Dermis microvascular lymphatic vessel endothelial cell (primary cell): ENCODE data around the gene PLA2G7. TPM values are rescaled to one million over a fixed set of nuclear protein-coding genes. Genes with fewer than 3 reads are reported as not detected.
"Not testable (repeated sequence)": the region's sequence is repeated elsewhere in the genome, so short reads cannot be mapped to it uniquely, and the experiment has no call there.

Experiments used
- DNase-seq, 2 donors: peaks; one replicate each; pipeline versions ENCODE4 v3.0.0 to v3.0.0-alpha.2; 2010; ENCODE audit warnings: low read depth in 2 of 2
- total RNA-seq: library from RNA; depleted of rRNA; stranded (reverse); fragments of >200 nt; gene quantifications from 2 replicates; pipeline ENCODE4 v1.2.1, GENCODE V29; 2014

The PLA2G7 gene
- total RNA-seq, 1 donor from 2014 or later, result under 0.01 TPM

GRCh38 chr6:46748940-46749503, 13.8 kb upstream of the PLA2G7 start:
- no peak for DNase-seq

DNA sequence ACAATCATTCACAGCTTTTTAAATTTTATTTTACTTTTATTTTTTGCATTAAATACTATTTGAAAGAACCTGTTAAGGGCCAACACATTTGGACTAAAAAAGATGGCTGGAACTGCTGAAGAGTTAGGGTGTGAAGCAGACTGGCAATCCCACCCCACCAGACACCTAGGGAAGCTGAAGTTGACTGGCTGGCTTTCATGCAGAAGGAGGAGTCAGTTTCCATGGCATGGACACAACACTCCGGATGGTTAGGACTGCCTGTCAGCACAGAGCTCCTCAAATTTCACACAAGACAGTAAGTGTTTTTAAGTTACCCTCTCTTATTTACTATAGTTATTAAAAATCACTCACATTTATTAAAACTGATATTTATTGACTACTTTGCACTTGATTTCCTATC, 11.5 kb upstream of the PLA2G7 start, which contains the start of gene ANKRD66:
ANKRD66 (plus strand) TSS at position 238 of the 400 bp plus-strand sequence. CDS start 5,016 bp downstream, outside the sequence.
- DNase-seq, result no peak

- no peak for DNase-seq
Observed at GRCh38 chr6:46745973-46746372, 10.8 kb upstream of the PLA2G7 start.

GRCh38 chr6:46744159-46744725, 9.1 kb upstream of the PLA2G7 start:
- not testable (repeated sequence) for DNase-seq

DNA sequence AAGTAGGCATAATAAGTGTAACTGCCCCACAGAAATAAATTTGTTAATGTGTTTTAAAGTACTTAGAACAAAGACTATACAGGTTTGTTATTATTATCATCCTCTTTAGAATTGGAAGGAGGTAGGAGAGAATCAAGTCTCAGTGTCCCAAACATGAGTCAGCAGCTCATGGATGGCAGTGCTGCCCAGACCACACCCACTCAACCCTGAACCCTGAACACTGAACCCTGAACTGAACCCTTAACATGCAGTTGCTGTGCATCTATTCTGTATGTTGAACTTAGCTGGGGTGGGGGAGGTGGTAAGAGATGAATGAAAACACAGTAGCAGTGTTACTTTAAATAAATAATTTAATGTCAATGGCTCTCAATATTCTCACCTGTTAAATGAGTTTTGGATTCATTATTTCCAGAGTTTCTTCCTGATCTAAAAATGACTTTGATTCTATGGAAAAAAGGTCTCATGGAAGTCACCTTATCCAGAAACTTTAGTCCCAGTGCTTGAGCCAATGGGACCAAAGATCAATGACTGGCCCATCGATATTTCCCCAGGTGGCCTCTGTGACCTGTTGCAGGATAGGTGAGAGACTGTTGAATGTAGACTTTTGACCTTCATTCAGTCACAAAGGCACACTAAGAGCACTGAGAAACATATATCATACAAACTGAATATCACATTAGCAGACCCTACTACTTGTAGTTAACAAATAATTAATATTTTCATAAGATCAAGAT, 8.4 kb upstream of the PLA2G7 start:
- no peak for DNase-seq

DNA sequence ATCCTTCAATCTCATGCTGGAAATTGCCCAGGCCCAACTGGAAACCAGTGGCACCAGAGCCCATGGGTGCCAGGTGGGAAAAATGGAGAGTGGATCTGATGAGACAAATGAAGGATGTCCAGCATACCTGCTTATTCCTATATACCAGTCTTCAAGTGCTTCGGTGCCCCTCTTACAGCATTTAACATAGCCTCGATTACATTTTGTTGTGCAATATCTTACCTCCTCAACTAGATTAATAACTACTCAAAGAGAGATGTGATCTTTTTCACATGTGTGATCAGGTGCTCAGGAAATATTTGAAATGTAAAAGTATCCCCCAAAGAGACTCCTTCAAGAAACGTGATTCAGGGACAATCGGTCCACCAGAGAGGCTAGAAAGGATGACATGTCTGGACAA, 6.7 kb upstream of the PLA2G7 start:
- no peak for DNase-seq

DNA sequence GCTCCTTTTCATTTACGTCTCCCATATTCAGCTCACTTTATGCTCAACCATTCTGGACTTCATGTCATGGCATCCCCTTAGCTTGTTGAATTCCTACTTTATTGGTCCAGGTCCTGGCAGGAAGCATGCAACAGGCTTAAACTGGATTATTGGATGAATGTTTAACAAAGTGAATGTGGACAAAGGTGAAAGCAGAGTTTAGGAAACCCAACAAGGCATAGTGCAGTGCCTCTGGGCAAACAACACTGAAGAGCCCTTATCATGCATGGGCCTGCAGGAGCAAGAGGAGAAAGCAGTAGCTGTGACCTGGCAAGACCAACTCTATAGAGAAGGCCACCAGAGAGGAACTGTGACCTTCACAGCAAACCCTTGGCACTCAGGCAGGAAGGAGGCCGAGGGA, 6.3 kb upstream of the PLA2G7 start:
- no peak for DNase-seq

DNA sequence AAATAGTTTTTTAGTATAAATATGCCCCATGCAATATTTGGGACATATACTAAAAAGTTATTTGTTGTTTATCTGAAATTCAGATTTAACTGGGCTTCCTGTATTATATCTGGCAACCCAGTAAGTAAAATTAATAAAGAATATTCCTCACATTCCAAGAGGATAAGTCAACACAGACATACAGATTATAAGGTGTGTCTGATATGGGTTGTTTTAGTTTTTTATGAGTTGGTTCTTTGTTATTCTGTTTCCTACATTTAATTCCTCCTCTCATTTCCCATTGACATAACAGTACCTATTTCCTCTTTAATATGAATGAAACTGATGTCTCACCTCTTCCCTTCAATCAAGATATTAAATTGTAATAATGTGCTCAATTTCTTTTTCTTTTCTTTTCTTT, 1.7 kb upstream of the PLA2G7 start:
- DNase-seq, result no peak

DNA sequence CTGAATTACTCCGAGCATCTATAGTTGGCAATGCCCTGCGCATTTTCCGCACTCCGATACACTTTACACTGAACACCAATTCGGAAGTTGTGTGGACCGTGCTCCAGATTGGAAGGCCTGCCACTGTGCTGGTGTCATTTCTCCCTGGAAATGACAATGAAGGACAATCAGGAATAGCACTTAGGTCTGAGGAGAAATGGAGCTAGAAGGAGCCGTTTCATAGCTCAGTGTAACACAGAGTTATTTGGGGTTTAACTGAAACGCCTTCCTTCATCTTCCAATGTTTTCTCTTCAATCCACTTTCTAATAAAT, 501 bp upstream of the PLA2G7 start:
- no peak for DNase-seq

- no peak for DNase-seq
Observed at GRCh38 chr6:46733341-46733801, 1.8 kb downstream of the PLA2G7 start.

- DNase-seq, result no peak
Observed at GRCh38 chr6:46730921-46731461, 4.2 kb downstream of the PLA2G7 start.

DNA sequence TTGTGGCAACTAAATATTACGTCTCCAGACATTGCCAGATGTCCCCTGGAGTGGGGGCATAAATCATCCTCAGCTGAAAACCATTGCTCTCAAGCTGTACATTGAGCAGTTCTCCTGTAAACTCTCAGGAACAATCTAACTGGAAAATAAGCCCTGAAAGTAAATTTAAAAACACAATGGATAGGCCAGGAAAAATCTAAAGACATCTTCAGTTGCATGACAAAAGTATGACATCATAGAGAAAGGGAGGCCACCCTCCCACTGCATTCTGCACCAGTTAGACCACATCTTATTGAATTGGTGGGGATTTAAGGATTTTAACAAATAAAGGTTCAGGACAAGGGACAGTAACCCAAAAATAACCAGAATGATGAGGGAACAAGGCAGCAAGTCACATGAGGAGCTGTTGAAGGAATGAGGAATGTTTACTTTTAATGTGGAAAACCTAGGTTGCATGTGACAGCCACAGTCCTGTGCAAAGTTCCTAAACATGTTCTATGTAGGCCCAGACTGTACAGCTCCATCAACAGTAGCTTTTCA, 5.3 kb downstream of the PLA2G7 start:
- DNase-seq, result no peak

- DNase-seq, result no peak
Observed at GRCh38 chr6:46720401-46720800, 14.8 kb downstream of the PLA2G7 start.

DNA sequence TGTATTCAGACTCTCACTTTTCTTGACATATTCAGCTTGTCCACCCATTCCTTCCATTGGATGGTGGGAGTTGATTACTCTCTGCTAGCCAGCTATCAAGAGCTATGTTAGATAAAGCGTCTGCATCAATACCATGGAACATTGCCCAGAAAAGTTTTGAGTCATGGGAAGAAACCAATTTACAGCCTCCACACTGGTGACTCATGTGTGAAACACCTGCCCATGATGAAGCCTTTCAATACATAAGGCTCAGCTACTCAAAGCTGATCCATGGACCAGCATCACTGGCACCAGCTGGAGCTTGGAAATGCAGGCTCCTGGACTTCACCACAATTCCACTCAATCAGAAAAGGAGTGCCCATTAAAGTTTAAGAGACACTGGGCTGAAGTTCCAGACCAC, 16.1 kb downstream of the PLA2G7 start:
- no peak for DNase-seq

DNA sequence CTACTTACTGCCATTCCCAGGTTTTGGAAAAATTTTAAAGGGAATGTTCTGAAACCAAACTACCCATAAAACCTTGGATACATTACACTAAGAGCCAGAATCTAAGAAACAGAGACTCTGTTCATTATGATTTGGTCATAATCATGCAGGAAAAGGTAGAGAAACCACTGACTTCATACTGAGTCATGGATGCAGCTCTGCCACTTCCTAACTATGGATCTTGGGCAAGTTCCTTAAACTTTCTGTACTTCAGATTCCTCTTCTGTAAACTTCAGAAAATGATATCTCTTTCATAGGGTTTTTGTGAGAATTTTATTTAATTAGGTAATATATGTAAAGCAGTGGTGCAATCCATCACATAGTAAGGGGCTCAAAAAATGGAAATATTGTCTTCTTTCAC, 20.0 kb downstream of the PLA2G7 start:
- DNase-seq, result no peak

DNA sequence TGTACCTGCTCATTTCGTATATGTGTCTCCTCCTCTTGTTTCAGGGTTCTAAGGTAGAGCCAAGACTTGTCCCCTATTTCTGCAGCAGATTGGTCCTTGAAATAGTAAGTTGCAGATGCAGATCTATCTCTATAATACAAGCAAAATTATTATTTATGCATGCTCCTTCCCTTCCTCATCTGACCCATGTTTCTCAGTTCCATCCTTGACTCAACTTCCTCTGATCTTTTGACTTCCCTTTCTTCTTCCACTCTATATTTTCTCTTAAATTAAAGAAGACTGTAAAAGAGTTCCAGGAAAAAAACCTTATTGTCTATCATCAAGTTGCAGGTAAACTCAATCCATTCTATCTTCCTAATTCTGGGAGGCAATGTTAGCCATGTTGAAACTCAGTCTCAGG, 23.7 kb downstream of the PLA2G7 start:
- DNase-seq, result no peak

DNA sequence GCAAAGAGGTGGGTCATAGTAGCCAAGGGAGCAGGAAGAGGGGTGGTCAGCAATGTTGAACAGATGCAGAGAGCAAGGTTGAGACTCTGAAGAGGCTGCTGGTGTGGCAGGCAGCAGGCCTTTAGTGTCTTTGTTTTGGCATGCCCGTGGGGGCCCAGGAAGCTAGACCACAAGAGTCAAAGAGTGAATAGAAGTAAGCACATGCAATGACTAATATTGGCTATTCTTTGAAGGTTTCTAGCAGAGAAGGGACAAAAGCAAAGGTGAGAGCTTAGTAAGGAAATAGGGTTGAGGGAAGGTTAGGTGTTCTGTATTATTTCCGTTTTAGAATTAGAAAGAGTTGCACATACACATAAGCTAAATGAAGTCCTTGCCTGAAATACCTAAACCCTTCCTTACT, 28.7 kb downstream of the PLA2G7 start:
- DNase-seq, result no peak

DNA sequence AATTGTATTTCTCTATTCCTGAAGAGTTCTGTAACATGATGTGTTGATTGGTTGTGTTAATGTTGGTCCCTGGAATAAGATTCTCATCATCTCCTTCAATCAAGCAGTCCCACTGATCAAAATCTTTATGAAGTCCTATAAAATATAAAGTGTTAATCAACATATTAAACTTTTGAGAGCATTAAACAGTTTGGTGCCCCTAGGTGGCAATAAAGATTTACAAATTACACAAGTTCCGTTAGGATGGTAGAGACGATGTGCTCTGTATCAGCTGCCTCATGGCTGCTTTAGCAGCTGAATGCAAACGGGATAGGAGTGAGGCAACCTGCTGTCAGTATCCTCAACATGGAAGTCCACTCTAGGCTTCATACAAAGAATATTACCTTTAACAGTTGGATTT, 30.6 kb downstream of the PLA2G7 start:
- DNase-seq, result peak in 1 of 2 donors; percentile 17

GRCh38 chr6:46699970-46700369, 35.2 kb downstream of the PLA2G7 start:
- no peak for DNase-seq

- no peak for DNase-seq
Observed at GRCh38 chr6:46690911-46691451, 44.2 kb downstream of the PLA2G7 start.

DNA sequence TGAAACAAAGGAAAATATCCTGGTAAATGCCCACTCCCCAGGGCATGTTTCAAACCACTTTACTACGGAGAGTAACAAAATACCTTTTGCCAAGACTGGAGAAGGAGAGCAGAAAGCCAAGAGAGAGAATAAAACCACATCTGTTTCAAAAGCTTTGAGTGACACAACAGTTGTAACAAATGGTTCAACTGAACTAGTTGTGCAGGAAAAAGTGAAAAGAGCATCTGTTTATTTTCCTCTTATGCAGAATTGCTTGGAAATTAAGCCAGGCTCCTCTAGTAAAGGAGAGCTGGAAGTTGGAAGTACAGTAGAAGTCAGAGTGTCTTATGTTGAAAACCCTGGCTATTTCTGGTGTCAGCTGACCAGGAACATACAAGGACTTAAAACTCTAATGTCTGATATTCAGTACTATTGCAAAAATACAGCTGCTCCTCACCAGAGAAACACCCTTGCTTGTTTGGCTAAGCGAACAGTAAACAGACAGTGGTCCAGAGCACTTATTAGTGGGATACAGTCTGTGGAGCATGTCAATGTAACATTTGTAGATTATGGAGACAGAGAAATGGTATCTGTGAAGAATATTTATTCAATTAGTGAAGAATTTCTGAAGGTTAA, 44.9 kb downstream of the PLA2G7 start:
- DNase-seq, result no peak

- no peak for DNase-seq
Observed at GRCh38 chr6:46689657-46690056, 45.5 kb downstream of the PLA2G7 start.
